H1 (cell line): ENCODE measurements around the gene RIOK3. TPM values are rescaled to one million over a fixed set of nuclear protein-coding genes. Genes with fewer than 3 reads are reported as not detected.

Experiments used
- BRCA1 ChIP-seq: IDR thresholded peaks from 2 replicates; pipeline ENCODE4 v1.6.1; 2012; ENCODE audit warnings: low read depth, low read length, improper control_type of control experiment
- HDAC6 ChIP-seq: IDR thresholded peaks from one replicate; pipeline ENCODE4 v1.7.1; 2012; ENCODE audit warnings: low read depth, mild to moderate bottlenecking, inconsistent platforms, low read length, moderate library complexity
- KDM4A ChIP-seq: IDR thresholded peaks from one replicate; pipeline ENCODE4 v1.7.1; 2012; ENCODE audit warnings: low read depth, mild to moderate bottlenecking, moderate library complexity, low read length, inconsistent platforms; ENCODE audit not compliant: severe bottlenecking
- SIRT6 ChIP-seq: IDR thresholded peaks from one replicate; pipeline ENCODE4 v1.7.1; 2012; ENCODE audit warnings: low read length, inconsistent platforms
- SIX5 ChIP-seq: IDR thresholded peaks from 2 replicates; pipeline ENCODE4 v1.6.1; 2011; ENCODE audit warnings: mild to moderate bottlenecking, low read depth, low read length
- SP4 ChIP-seq: IDR thresholded peaks from 2 replicates; pipeline ENCODE4 v1.6.1; 2012; ENCODE audit warnings: low read length, inconsistent platforms
- TAF1 ChIP-seq: IDR thresholded peaks from 2 replicates; pipeline ENCODE4 v1.6.1; 2011; ENCODE audit warnings: mild to moderate bottlenecking, low read depth, low read length
- TBP ChIP-seq: IDR thresholded peaks from 2 replicates; pipeline ENCODE4 v1.6.1; 2011; ENCODE audit warnings: low read depth, low read length, improper control_type of control experiment
- TCF12 ChIP-seq: IDR thresholded peaks from 2 replicates; pipeline ENCODE4 v1.6.1; 2011; ENCODE audit warnings: low read depth, mild to moderate bottlenecking, low read length
- polyA plus RNA-seq, 7 experiments: library from polyadenylated mRNA; depleted of rRNA in 3 of 7; stranded (reverse) in 5 of 7; unstranded in 2 of 7; fragments of >200 nt in 5 of 7; fragments of 200-250 nt in 2 of 7; gene quantifications; 1 replicate in 5 of 7; 2 replicates in 1 of 7; 4 replicates in 1 of 7; pipeline versions ENCODE4 v1.2.1 to v1.2.3, GENCODE V29; 2011 to 2013; ENCODE audit warnings: missing spikeins in 2 of 7, mixed read lengths in 2 of 7
- total RNA-seq: library from RNA; stranded (reverse); fragmentation: NEBNext Ultra II Directional; extraction: Animal tissue kit (Norgen Biotek cat#: 25700); gene quantifications from 2 replicates; pipeline ENCODE4 v1.2.1, GENCODE V29; 2021
- TF ChIP-seq, protein P1 (sequence below): IDR thresholded peaks from 2 replicates; pipeline ENCODE4 v1.6.1; 2012; ENCODE audit warnings: inconsistent platforms

Gene RIOK3
- total and polyA plus RNA-seq, 2 of the 8 experiments (the other 6 are each of a cell fraction or from before 2014, with no cell fraction given), result 7.5 to 24.3 TPM

DNA sequence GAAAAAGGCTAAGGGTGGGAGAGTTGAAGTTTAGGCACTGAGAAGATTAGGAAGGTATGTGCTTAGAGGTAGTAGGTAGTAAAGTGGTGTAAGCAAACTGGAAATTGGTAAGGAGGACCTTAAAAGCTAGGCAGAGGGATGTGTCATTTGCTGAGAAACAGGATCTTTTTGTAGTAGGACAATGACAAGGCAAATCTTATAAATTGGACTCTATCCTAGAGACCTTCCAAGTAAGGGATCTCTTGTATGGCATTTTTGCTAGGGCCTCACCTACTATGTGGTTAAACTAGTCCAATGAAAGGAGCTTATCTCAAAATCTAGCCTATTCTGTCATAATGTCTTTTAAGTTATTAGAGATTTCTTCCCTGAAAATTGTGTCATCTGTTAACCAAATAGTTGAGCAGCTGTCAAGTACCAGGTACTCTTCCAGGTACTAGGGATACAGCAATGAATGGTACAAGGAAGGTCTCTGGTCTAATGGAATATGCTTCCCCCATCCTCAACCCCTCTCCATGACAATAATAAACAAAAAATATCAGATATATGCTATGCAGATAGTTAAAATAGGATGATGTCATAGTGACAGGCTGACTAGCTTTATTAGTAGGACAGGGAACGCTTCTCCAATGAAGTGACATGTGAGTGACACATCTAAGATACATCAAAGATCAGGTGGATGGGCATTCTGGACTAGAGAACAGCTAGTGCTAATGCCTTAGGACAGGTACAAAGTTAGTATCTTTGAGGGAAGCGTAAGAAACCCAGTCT, 17.7 kb downstream of the RIOK3 start (continued):
- TF ChIP-seq SIX5 (no peak), KDM4A (no peak), TAF1 (no peak), BRCA1 (no peak), HDAC6 (no peak), SIRT6 (no peak), TBP (no peak), SP4 (no peak), TCF12 (no peak)
- TF ChIP-seq, protein P1, sequence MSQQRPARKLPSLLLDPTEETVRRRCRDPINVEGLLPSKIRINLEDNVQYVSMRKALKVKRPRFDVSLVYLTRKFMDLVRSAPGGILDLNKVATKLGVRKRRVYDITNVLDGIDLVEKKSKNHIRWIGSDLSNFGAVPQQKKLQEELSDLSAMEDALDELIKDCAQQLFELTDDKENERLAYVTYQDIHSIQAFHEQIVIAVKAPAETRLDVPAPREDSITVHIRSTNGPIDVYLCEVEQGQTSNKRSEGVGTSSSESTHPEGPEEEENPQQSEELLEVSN, result no peak
